Measurements from ENCODE around the gene TTC21A. TPM values are rescaled to one million over a fixed set of nuclear protein-coding genes. Genes with fewer than 3 reads are reported as not detected.

Gene TTC21A
- total RNA-seq, 1 experiment from 2014 or later: 5.6 TPM

- TF ChIP-seq, protein P1, sequence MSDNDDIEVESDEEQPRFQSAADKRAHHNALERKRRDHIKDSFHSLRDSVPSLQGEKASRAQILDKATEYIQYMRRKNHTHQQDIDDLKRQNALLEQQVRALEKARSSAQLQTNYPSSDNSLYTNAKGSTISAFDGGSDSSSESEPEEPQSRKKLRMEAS (IDR thresholded peaks at IDR 0.05): no peak
- TF ChIP-seq, protein P2, sequence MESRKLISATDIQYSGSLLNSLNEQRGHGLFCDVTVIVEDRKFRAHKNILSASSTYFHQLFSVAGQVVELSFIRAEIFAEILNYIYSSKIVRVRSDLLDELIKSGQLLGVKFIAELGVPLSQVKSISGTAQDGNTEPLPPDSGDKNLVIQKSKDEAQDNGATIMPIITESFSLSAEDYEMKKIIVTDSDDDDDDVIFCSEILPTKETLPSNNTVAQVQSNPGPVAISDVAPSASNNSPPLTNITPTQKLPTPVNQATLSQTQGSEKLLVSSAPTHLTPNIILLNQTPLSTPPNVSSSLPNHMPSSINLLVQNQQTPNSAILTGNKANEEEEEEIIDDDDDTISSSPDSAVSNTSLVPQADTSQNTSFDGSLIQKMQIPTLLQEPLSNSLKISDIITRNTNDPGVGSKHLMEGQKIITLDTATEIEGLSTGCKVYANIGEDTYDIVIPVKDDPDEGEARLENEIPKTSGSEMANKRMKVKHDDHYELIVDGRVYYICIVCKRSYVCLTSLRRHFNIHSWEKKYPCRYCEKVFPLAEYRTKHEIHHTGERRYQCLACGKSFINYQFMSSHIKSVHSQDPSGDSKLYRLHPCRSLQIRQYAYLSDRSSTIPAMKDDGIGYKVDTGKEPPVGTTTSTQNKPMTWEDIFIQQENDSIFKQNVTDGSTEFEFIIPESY (IDR thresholded peaks at IDR 0.05; ENCODE audit: extremely low read depth, insufficient replicate concordance, low read length): no peak
- TF ChIP-seq, protein P3, sequence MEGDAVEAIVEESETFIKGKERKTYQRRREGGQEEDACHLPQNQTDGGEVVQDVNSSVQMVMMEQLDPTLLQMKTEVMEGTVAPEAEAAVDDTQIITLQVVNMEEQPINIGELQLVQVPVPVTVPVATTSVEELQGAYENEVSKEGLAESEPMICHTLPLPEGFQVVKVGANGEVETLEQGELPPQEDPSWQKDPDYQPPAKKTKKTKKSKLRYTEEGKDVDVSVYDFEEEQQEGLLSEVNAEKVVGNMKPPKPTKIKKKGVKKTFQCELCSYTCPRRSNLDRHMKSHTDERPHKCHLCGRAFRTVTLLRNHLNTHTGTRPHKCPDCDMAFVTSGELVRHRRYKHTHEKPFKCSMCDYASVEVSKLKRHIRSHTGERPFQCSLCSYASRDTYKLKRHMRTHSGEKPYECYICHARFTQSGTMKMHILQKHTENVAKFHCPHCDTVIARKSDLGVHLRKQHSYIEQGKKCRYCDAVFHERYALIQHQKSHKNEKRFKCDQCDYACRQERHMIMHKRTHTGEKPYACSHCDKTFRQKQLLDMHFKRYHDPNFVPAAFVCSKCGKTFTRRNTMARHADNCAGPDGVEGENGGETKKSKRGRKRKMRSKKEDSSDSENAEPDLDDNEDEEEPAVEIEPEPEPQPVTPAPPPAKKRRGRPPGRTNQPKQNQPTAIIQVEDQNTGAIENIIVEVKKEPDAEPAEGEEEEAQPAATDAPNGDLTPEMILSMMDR (IDR thresholded peaks at IDR 0.05 in 2 of 3, conservative IDR thresholded peaks at IDR 0.05 in 1 of 3; ENCODE audit: borderline replicate concordance in 1 of 3, insufficient read depth in 1 of 3, low read depth in 2 of 3, low read length in 2 of 3): no peak
These were observed 43.5 kb downstream of the TTC21A start (continued) for GRCh38 chr3:39150803-39151631.

DNA sequence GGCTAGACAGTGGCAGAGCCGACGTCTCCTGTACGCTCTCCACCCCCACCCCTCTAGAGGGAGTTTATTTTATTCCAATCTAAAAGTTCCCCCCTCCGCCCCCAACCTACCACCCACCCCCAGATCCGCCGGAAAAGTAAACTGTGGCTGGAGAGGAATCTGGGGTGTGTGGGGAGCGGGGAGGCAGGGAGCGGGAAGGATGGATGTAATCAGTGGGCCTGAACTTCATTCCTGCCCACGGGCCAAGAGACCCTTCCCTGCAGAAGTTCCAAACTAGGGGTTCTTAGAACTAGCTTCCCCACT lies 46.4 kb downstream of the TTC21A start:
- no peaks in the 10 kb centered on the region for H3K9me2 ChIP-seq (ENCODE audit: insufficient read depth)
- TF ChIP-seq SRF (IDR thresholded peaks at IDR 0.05; ENCODE audit: low read depth) (no peak), RAD21 (IDR thresholded peaks at IDR 0.05; ENCODE audit: low read depth) (no peak), JUND (IDR thresholded peaks at IDR 0.05) (no peak), ZNF274 (IDR thresholded peaks at IDR 0.05; ENCODE audit: low read depth, low read length) (no peak), ELF1 (IDR thresholded peaks at IDR 0.05; ENCODE audit: borderline replicate concordance, low read depth) (no peak), ZFX (IDR thresholded peaks at IDR 0.05) (no peak), YY1 (IDR thresholded peaks at IDR 0.05; ENCODE audit: extremely low read depth, insufficient replicate concordance, low read depth, low read length) (no peak), FOSL1 (IDR thresholded peaks at IDR 0.05; ENCODE audit: low read depth) (no peak), POLR2AphosphoS5 (IDR thresholded peaks at IDR 0.05; ENCODE audit: low read depth, low read length) (no peak)
- no TSS peak for BruUV-seq (replicated peaks)
- 0 out of 4 replicates have a peak, but pooled peaks cover 0 to 2% of the 10 kb centered on the region in 2 experiments for H3K36me3 ChIP-seq (ENCODE audit: control insufficient read depth in 1 of 2, insufficient read depth in 2 of 2, low read length in 2 of 2)
- H3K27me3 ChIP-seq (ENCODE audit: insufficient read depth, low read length): no peaks in the 10 kb centered on the region
- peak overlapping the region; percentile 81 for H3K4me2 ChIP-seq (ENCODE audit: low read length)
- H3K27ac ChIP-seq (ENCODE audit: low read depth, low read length): peak overlapping the region; percentile 82
- ATAC-seq (no peak; the same call in 1 of the 2 replicates), DNase-seq (ENCODE audit: low read depth, low spot score) (no peak)
- peak overlapping the region; percentile 86 for H3K9ac ChIP-seq (ENCODE audit: low read length)
- ChIA-PET POLR2A (no interaction called here), CTCF (no interaction called here), RAD21 (ENCODE audit: low non-redundant PET in 1 of 2, low total read pairs in 2 of 2, uncharacterized antibody in 2 of 2, unreplicated experiment in 2 of 2) (no interaction called here)
- intact Hi-C loops (cut with micrococcal nuclease): no loop called here
- H3K79me2 ChIP-seq (ENCODE audit: insufficient read depth, low read length): peaks cover 37% of the 10 kb centered on the region
- no peak overlapping the region for H2AFZ ChIP-seq (ENCODE audit: low read depth, low read length, poor library complexity, severe bottlenecking)
- peaks cover 44 to 51% of the 10 kb centered on the region in 2 experiments for H3K4me1 ChIP-seq (ENCODE audit: control insufficient read depth in 1 of 2, insufficient read depth in 2 of 2, low read length in 2 of 2)
- peaks cover 26% of the 10 kb centered on the region; the same call in 1 of the 2 replicates for H4K20me1 ChIP-seq (ENCODE audit: insufficient read depth)
- peak overlapping the region; percentile 60 to 79 for H3K4me3 ChIP-seq (replicated peaks in 1 of 2; ENCODE audit: low read depth in 1 of 2, low read length in 2 of 2)
- H3K9me3 ChIP-seq (ENCODE audit: control insufficient read depth in 1 of 2, insufficient read depth in 1 of 2, low read depth in 1 of 2, low read length in 2 of 2): no peaks in the 10 kb centered on the region

All from HCT116 (cell line).